SK-N-SH treated with all-trans-retinoic acid at 6 μM for 48 hours (cell line): ENCODE measurements around the gene LOXL4.

ENCODE experiments used
- ATAC-seq: fragments of 200-7000 bp; cut with Tn5 transposase; 3 replicates; pipeline ENCODE4 v1.9.1; 2020; ENCODE audit warnings: mild to moderate bottlenecking, moderate library complexity
- ARNTL ChIP-seq: fragments of 450-650 bp; formaldehyde crosslinking; IDR thresholded peaks from 2 replicates; pipeline ENCODE4 v1.5.0; 2020; ENCODE audit warnings: low read depth, mild to moderate bottlenecking, moderate library complexity, borderline replicate concordance
- BACH2 ChIP-seq: fragments of 250-450 bp; sonication (Bioruptor Pico); IDR thresholded peaks from 2 replicates; pipeline ENCODE4 v1.9.0; 2021; ENCODE audit warnings: mild to moderate bottlenecking, borderline replicate concordance
- CREB5 ChIP-seq: fragments of 250-450 bp; sonication (Bioruptor Pico); IDR thresholded peaks from 2 replicates; pipeline ENCODE4 v1.5.1; 2020; ENCODE audit warnings: low read depth, mild to moderate bottlenecking, moderate library complexity
- CSDC2 ChIP-seq: fragments of 250-450 bp; sonication (Bioruptor Pico); IDR thresholded peaks from 2 replicates; pipeline ENCODE4 v1.5.0; 2020; ENCODE audit warnings: mild to moderate bottlenecking, moderate library complexity
- CSRNP3 ChIP-seq: fragments of 250-450 bp; sonication (Bioruptor Pico); IDR thresholded peaks from 2 replicates; pipeline ENCODE4 v1.5.1; 2021; ENCODE audit warnings: mild to moderate bottlenecking, moderate library complexity
- ESRRG ChIP-seq: fragments of 250-450 bp; sonication (Bioruptor Pico); IDR thresholded peaks from 2 replicates; pipeline ENCODE4 v1.6.1; 2021; ENCODE audit warnings: mild to moderate bottlenecking
- GLIS3 ChIP-seq: fragments of 250-450 bp; sonication (Bioruptor Pico); IDR thresholded peaks from 2 replicates; pipeline ENCODE4 v1.5.0; 2020; ENCODE audit warnings: mild to moderate bottlenecking, moderate library complexity
- ISL1 ChIP-seq: fragments of 250-450 bp; sonication (Bioruptor Pico); IDR thresholded peaks from 2 replicates; pipeline ENCODE4 v2.1.2; 2022; ENCODE audit warnings: mild to moderate bottlenecking, moderate library complexity
- OSR1 ChIP-seq: fragments of 250-450 bp; sonication (Bioruptor Pico); IDR thresholded peaks from 2 replicates; pipeline ENCODE4 v1.8.0; 2022; ENCODE audit warnings: moderate library complexity, mild to moderate bottlenecking, inconsistent platforms
- PATZ1 ChIP-seq: fragments of 250-450 bp; sonication (Bioruptor Pico); IDR thresholded peaks from 2 replicates; pipeline ENCODE4 v1.8.0; 2020; ENCODE audit warnings: mild to moderate bottlenecking, moderate library complexity, borderline replicate concordance
- PPARA ChIP-seq: fragments of 250-450 bp; sonication (Bioruptor Pico); IDR thresholded peaks from 2 replicates; pipeline ENCODE4 v1.5.0; 2020; ENCODE audit warnings: mild to moderate bottlenecking, borderline replicate concordance
- RARB ChIP-seq: fragments of 250-450 bp; sonication (Bioruptor Pico); IDR thresholded peaks from 2 replicates; pipeline ENCODE4 v1.8.0; 2021; ENCODE audit warnings: mild to moderate bottlenecking, moderate library complexity
- SNAI2 ChIP-seq: fragments of 250-450 bp; sonication (Bioruptor Pico); IDR thresholded peaks from 2 replicates; pipeline ENCODE4 v1.5.0; 2020; ENCODE audit warnings: mild to moderate bottlenecking, moderate library complexity
- TCF4 ChIP-seq: fragments of 250-450 bp; sonication (Bioruptor Pico); IDR thresholded peaks from 2 replicates; pipeline ENCODE4 v1.8.0; 2021; ENCODE audit warnings: mild to moderate bottlenecking, moderate library complexity, borderline replicate concordance
- ZFP30 ChIP-seq: fragments of 450-650 bp; formaldehyde crosslinking; IDR thresholded peaks from 2 replicates; pipeline ENCODE4 v1.5.0; 2022; ENCODE audit warnings: mild to moderate bottlenecking, moderate library complexity
- ZNF565 ChIP-seq: fragments of 450-650 bp; formaldehyde crosslinking; conservative IDR thresholded peaks from 2 replicates; pipeline ENCODE4 v1.5.0; 2020; ENCODE audit warnings: low read depth, mild to moderate bottlenecking, moderate library complexity
- ZNF70 ChIP-seq: fragments of 450-650 bp; formaldehyde crosslinking; IDR thresholded peaks from 2 replicates; pipeline ENCODE4 v1.5.0; 2020; ENCODE audit warnings: mild to moderate bottlenecking, moderate library complexity
- ZNF8 ChIP-seq: fragments of 450-650 bp; formaldehyde crosslinking; IDR thresholded peaks from 2 replicates; pipeline ENCODE4 v1.5.0; 2020; ENCODE audit warnings: mild to moderate bottlenecking, moderate library complexity
- TF ChIP-seq, protein P1 (sequence below): fragments of 250-450 bp; sonication (Bioruptor Pico); IDR thresholded peaks from 2 replicates; pipeline ENCODE4 v1.8.0; 2021; ENCODE audit warnings: low read depth, mild to moderate bottlenecking, moderate library complexity, borderline replicate concordance
- TF ChIP-seq, protein P2 (sequence below): fragments of 250-450 bp; sonication (Bioruptor Pico); IDR thresholded peaks from 2 replicates; pipeline ENCODE4 v1.5.0; 2020; ENCODE audit warnings: mild to moderate bottlenecking, moderate library complexity

The LOXL4 gene

DNA sequence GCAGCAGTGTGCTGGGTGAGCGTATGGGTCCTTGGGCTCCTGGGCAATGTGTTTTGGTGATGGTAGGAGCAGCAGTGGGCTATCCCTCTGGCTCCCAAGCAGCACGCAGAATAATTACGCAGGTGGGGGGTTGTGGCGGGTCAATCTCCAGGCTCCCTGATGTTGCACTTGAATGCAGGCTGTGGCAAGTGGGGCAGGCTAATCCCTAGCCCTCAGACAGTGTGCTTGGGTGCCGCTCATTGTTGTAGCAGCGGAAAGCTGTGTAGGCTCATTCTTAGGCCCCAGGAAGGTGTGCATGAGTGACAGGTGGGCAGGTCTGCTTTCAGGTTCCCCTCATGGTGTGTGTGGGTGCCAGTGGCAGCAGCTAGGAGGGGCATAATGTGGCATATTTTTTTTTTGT is 44.1 kb downstream of the LOXL4 start (continued):
- TF ChIP-seq ZNF70 (CRISPR knock-in tag) (no peak), GLIS3 (CRISPR knock-in tag) (no peak), SNAI2 (no peak), ZNF565 (CRISPR knock-in tag) (no peak), OSR1 (CRISPR knock-in tag) (no peak), ISL1 (CRISPR knock-in tag) (no peak), PPARA (CRISPR knock-in tag) (no peak), ZFP30 (no peak)

DNA sequence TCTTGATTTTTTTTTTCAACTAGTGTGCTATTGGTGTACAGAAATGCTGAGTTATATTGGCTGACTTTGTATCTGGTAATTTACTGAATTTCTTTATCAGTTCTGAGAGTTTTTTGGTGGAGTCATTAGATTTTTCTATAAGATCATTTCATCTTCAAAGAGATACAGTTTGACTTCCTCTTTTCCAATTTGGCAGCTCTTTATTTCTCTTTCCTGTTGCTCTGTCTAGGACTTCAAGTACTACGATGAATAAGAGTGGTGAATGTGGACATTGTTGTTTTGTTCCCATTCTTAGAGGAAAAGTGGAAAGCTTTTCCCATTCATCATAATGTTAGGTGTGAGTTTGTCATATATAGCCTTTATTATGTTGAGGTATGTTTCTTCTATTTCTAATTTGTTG is 50.2 kb downstream of the LOXL4 start:
- no peak for TF ChIP-seq SNAI2
- no peak for TF ChIP-seq ZNF8 (CRISPR knock-in tag)
- no peak for TF ChIP-seq ZNF70 (CRISPR knock-in tag)
- TF ChIP-seq ISL1 (CRISPR knock-in tag) = no peak
- ATAC-seq = no peak

DNA sequence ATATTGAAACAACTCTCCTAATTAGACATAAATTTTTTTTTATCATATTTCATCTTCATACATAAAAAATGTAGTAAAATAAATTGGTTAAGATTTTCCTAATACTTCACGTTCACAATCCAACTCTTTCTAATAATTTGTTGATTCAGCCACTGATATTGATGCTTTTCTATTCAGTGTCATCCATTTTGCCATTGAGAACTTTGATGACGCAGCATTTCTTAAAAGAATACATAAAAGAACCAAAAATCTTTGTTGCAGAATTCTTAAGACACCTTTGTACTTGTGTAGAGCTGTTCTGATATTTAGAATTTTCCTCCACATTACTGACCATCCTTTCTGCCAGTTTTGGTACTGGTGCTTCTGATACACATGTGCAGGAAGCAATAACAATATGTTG is 52.6 kb downstream of the LOXL4 start:
- ATAC-seq = no peak
- TF ChIP-seq CREB5 = no peak
- no peak for TF ChIP-seq ARNTL (CRISPR knock-in tag)
- no peak for TF ChIP-seq GLIS3 (CRISPR knock-in tag)
- no peak for TF ChIP-seq PPARA (CRISPR knock-in tag)
- TF ChIP-seq BACH2 (CRISPR knock-in tag) = no peak
- TF ChIP-seq SNAI2 = no peak
- TF ChIP-seq, protein P1, sequence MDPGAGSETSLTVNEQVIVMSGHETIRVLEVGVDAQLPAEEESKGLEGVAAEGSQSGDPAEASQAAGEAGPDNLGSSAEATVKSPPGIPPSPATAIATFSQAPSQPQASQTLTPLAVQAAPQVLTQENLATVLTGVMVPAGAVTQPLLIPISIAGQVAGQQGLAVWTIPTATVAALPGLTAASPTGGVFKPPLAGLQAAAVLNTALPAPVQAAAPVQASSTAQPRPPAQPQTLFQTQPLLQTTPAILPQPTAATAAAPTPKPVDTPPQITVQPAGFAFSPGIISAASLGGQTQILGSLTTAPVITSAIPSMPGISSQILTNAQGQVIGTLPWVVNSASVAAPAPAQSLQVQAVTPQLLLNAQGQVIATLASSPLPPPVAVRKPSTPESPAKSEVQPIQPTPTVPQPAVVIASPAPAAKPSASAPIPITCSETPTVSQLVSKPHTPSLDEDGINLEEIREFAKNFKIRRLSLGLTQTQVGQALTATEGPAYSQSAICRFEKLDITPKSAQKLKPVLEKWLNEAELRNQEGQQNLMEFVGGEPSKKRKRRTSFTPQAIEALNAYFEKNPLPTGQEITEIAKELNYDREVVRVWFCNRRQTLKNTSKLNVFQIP (CRISPR knock-in tag) = no peak
- TF ChIP-seq ESRRG (CRISPR knock-in tag) = no peak
- TF ChIP-seq, protein P2, sequence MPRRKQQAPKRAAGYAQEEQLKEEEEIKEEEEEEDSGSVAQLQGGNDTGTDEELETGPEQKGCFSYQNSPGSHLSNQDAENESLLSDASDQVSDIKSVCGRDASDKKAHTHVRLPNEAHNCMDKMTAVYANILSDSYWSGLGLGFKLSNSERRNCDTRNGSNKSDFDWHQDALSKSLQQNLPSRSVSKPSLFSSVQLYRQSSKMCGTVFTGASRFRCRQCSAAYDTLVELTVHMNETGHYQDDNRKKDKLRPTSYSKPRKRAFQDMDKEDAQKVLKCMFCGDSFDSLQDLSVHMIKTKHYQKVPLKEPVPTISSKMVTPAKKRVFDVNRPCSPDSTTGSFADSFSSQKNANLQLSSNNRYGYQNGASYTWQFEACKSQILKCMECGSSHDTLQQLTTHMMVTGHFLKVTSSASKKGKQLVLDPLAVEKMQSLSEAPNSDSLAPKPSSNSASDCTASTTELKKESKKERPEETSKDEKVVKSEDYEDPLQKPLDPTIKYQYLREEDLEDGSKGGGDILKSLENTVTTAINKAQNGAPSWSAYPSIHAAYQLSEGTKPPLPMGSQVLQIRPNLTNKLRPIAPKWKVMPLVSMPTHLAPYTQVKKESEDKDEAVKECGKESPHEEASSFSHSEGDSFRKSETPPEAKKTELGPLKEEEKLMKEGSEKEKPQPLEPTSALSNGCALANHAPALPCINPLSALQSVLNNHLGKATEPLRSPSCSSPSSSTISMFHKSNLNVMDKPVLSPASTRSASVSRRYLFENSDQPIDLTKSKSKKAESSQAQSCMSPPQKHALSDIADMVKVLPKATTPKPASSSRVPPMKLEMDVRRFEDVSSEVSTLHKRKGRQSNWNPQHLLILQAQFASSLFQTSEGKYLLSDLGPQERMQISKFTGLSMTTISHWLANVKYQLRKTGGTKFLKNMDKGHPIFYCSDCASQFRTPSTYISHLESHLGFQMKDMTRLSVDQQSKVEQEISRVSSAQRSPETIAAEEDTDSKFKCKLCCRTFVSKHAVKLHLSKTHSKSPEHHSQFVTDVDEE (CRISPR knock-in tag) = no peak
- TF ChIP-seq TCF4 = no peak
- TF ChIP-seq ZFP30 = no peak
- TF ChIP-seq ZNF565 (CRISPR knock-in tag) = no peak
- no peak for TF ChIP-seq ISL1 (CRISPR knock-in tag)
- TF ChIP-seq ZNF70 (CRISPR knock-in tag) = no peak
- TF ChIP-seq, all 23 proteins: peak for 0

DNA sequence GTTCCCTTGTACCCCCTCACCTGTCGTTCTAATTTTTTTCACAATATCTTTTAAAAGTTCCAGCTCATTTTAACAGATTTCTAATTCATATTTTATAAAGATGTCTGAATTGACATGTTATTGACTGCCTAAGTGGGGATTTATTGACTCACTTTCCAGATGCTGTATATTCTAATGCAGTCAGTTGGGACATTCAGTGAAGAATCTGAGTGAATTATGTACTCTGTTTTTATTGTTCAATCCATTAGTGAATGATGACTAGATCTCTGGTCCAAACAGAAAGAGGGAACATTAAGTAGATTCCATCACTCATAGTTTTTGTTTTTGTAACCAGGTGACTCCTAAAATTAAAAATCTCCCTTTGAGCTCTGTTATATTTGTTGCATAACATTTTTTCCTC is 54.3 kb downstream of the LOXL4 start:
- ATAC-seq = no peak
- no peak for TF ChIP-seq ZNF565 (CRISPR knock-in tag)
- no peak for TF ChIP-seq RARB
- TF ChIP-seq PATZ1 (CRISPR knock-in tag) = no peak
- TF ChIP-seq ZNF70 (CRISPR knock-in tag) = no peak
- TF ChIP-seq, all 23 proteins: peak for 0

- no peak for ATAC-seq
- no peak for TF ChIP-seq RARB
- TF ChIP-seq CSRNP3 (CRISPR knock-in tag) = no peak
- TF ChIP-seq, protein P2 (CRISPR knock-in tag) = no peak
- no peak for TF ChIP-seq CSDC2 (CRISPR knock-in tag)
- TF ChIP-seq PATZ1 (CRISPR knock-in tag) = no peak
- TF ChIP-seq ZNF565 (CRISPR knock-in tag) = no peak
Measured at GRCh38 chr10:98212196-98212595, 55.8 kb downstream of the LOXL4 start.
